Astrocyte (in vitro differentiated cells and primary cell): ENCODE measurements around the gene MPP1. TPM values are rescaled to one million over a fixed set of nuclear protein-coding genes. Genes with fewer than 3 reads are reported as not detected.
A peak's percentile ranks its signal among the peaks of the same experiment; 100 is the strongest.

ENCODE experiments used
- DNase-seq: peaks from one replicate; pipeline ENCODE4 v3.0.0-alpha.2; 2010; ENCODE audit warnings: low read depth
- FAIRE-seq: peaks from 2 replicates; lab custom pipeline; 2011; peaks lifted over from hg19 to GRCh38; lab: Jason Lieb, UNC
- H2AFZ ChIP-seq: 2 replicates; pipeline ENCODE4 v1.6.0; 2012; ENCODE audit warnings: low read depth, low read length, inconsistent platforms
- H3K27ac ChIP-seq: 2 replicates; pipeline ENCODE4 v1.5.1; 2011; ENCODE audit warnings: low read depth, low read length, inconsistent platforms
- H3K27me3 ChIP-seq: 2 replicates; pipeline ENCODE4 v1.6.0; 2011; ENCODE audit warnings: low read length, inconsistent platforms; ENCODE audit not compliant: insufficient read depth
- H3K36me3 ChIP-seq: 2 replicates; pipeline ENCODE4 v1.5.1; 2011; ENCODE audit warnings: low read length, inconsistent platforms; ENCODE audit not compliant: insufficient read depth
- H3K4me1 ChIP-seq: 2 replicates; pipeline ENCODE4 v1.5.1; 2011; ENCODE audit warnings: low read length, inconsistent platforms; ENCODE audit not compliant: insufficient read depth
- H3K4me2 ChIP-seq: 2 replicates; pipeline ENCODE4 v1.6.0; 2012; ENCODE audit warnings: low read length, inconsistent platforms
- H3K4me3 ChIP-seq: 2 replicates; pipeline ENCODE4 v1.5.1; 2011; ENCODE audit warnings: low read depth, mild to moderate bottlenecking, low read length, inconsistent platforms; ENCODE audit not compliant: insufficient read depth
- H3K79me2 ChIP-seq: 2 replicates; pipeline ENCODE4 v1.6.0; 2012; ENCODE audit warnings: mild to moderate bottlenecking, low read length, inconsistent platforms; ENCODE audit not compliant: insufficient read depth
- H3K9ac ChIP-seq: 2 replicates; pipeline ENCODE4 v1.6.0; 2012; ENCODE audit warnings: mild to moderate bottlenecking, low read length, inconsistent platforms
- H3K9me3 ChIP-seq: 2 replicates; pipeline ENCODE4 v1.5.1; 2012; ENCODE audit warnings: low read depth, mild to moderate bottlenecking, low read length, inconsistent platforms; ENCODE audit not compliant: insufficient read depth
- H4K20me1 ChIP-seq: 2 replicates; pipeline ENCODE4 v1.6.0; 2012; ENCODE audit warnings: low read length, inconsistent platforms; ENCODE audit not compliant: insufficient read depth
- H3K27ac Mint-ChIP-seq: one replicate; pipeline ENCODE4 v1.8.0; 2021; ENCODE audit warnings: mild to moderate bottlenecking, mixed read lengths; ENCODE audit not compliant: unreplicated experiment
- H3K27me3 Mint-ChIP-seq: one replicate; pipeline ENCODE4 v1.8.0; 2021; ENCODE audit warnings: low read depth, mixed read lengths; ENCODE audit not compliant: unreplicated experiment
- H3K36me3 Mint-ChIP-seq: one replicate; pipeline ENCODE4 v1.8.0; 2021; ENCODE audit warnings: low read depth, mixed read lengths; ENCODE audit not compliant: unreplicated experiment
- H3K4me1 Mint-ChIP-seq: one replicate; pipeline ENCODE4 v1.8.0; 2021; ENCODE audit warnings: low read depth, mixed read lengths; ENCODE audit not compliant: unreplicated experiment
- H3K4me3 Mint-ChIP-seq: one replicate; pipeline ENCODE4 v1.8.0; 2021; ENCODE audit warnings: mild to moderate bottlenecking, moderate library complexity, mixed read lengths; ENCODE audit not compliant: unreplicated experiment
- H3K9me3 Mint-ChIP-seq: one replicate; pipeline ENCODE4 v1.8.0; 2021; ENCODE audit warnings: mild to moderate bottlenecking, mixed read lengths; ENCODE audit not compliant: unreplicated experiment
- EZH2 ChIP-seq: IDR thresholded peaks from 2 replicates; pipeline ENCODE4 v1.6.1; 2012; ENCODE audit warnings: mild to moderate bottlenecking, low read length, inconsistent platforms; ENCODE audit not compliant: insufficient read depth
- total RNA-seq: library from RNA; stranded (reverse); gene quantifications from 2 replicates; pipeline ENCODE4 v1.2.1, GENCODE V29; 2021
- TF ChIP-seq, protein P1 (sequence below): IDR thresholded peaks from 2 replicates; pipeline ENCODE4 v1.5.1; 2011; ENCODE audit warnings: low read depth, mild to moderate bottlenecking, inconsistent platforms, low read length, moderate library complexity; ENCODE audit not compliant: insufficient read depth

The MPP1 gene
- total RNA-seq, 1 donor from 2014 or later, result 9.0 TPM

DNA sequence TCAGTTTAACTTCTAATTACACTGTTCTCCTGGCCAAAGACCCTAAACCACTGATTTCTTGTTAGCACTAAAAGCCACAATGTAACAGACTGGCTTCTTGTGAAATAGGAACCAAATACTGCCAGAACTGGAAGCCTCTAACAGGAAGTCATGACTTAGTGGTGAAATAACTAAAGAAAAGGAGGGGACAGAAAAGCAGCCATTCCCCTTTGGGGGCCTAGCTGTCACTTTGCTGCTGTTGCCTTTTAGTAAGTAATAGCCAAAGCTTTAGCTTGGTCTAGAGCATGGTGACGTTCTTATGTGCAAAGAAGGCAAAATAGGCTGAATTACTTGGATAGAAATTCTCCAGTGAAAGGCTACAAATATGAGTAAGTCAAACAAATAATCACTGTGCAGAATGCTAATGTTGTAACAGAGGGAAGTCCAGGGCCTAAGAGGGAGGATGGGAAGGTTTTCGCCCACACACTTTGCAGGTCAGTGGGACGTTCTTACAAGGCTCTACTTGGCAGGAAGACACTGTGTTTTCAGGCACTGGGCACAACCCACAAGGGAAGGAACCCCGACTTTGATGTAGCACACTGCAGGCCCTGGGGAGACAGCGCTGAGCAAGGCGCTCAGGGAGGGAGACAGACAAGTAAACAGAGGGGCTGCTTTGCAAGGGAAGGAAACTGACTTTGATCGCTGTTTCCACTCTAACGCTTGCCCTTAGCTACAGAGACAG, 71.1 kb downstream of the MPP1 start:
- H3K4me1 Mint-ChIP-seq, result peaks cover 65% of the 10 kb centered on the region
- H3K36me3 ChIP-seq, result no peaks in the 10 kb centered on the region
- no peak overlapping the region for H3K4me3 Mint-ChIP-seq
- peak overlapping the region; percentile 71 for H3K27ac ChIP-seq
- H3K36me3 Mint-ChIP-seq, result no peaks in the 10 kb centered on the region
- H3K9me3 ChIP-seq, result no peaks in the 10 kb centered on the region
- no peaks in the 10 kb centered on the region for H3K9me3 Mint-ChIP-seq
- H3K27me3 ChIP-seq, result no peaks in the 10 kb centered on the region
- peaks cover 75% of the 10 kb centered on the region for H3K4me1 ChIP-seq
- H2AFZ ChIP-seq, result peak overlapping the region; percentile 64
- H3K27ac Mint-ChIP-seq, result peak overlapping the region; percentile 80
- no peaks in the 10 kb centered on the region for H4K20me1 ChIP-seq
- DNase-seq (peak; percentile 73), FAIRE-seq (no peak)
- TF ChIP-seq EZH2, result no peak
- TF ChIP-seq, protein P1, sequence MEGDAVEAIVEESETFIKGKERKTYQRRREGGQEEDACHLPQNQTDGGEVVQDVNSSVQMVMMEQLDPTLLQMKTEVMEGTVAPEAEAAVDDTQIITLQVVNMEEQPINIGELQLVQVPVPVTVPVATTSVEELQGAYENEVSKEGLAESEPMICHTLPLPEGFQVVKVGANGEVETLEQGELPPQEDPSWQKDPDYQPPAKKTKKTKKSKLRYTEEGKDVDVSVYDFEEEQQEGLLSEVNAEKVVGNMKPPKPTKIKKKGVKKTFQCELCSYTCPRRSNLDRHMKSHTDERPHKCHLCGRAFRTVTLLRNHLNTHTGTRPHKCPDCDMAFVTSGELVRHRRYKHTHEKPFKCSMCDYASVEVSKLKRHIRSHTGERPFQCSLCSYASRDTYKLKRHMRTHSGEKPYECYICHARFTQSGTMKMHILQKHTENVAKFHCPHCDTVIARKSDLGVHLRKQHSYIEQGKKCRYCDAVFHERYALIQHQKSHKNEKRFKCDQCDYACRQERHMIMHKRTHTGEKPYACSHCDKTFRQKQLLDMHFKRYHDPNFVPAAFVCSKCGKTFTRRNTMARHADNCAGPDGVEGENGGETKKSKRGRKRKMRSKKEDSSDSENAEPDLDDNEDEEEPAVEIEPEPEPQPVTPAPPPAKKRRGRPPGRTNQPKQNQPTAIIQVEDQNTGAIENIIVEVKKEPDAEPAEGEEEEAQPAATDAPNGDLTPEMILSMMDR, result no peak
- peak overlapping the region; percentile 1 for H3K4me3 ChIP-seq
- no peaks in the 10 kb centered on the region for H3K79me2 ChIP-seq
- peak overlapping the region; percentile 56 for H3K4me2 ChIP-seq
- H3K9ac ChIP-seq, result peak overlapping the region; percentile 51
- H3K27me3 Mint-ChIP-seq, result no peaks in the 10 kb centered on the region

GRCh38 chrX:154733066-154733425, 72.2 kb downstream of the MPP1 start:
- Histone ChIP-seq H3K4me3 (no peak overlapping the region), H3K27me3 (no peaks in the 10 kb centered on the region), H3K27ac (peak overlapping the region; percentile 71), H4K20me1 (no peaks in the 10 kb centered on the region), H3K9me3 (no peaks in the 10 kb centered on the region), H2AFZ (no peak overlapping the region), H3K79me2 (no peaks in the 10 kb centered on the region), H3K4me2 (peak overlapping the region; percentile 61), H3K9ac (peak overlapping the region; percentile 26), H3K4me1 (peaks cover 79% of the 10 kb centered on the region), H3K36me3 (no peaks in the 10 kb centered on the region)
- no peaks in the 10 kb centered on the region for H3K36me3 Mint-ChIP-seq
- peak overlapping the region; percentile 77 for H3K27ac Mint-ChIP-seq
- FAIRE-seq (no peak), DNase-seq (no peak)
- TF ChIP-seq EZH2, result no peak
- TF ChIP-seq, protein P1, result no peak
- no peaks in the 10 kb centered on the region for H3K27me3 Mint-ChIP-seq
- H3K9me3 Mint-ChIP-seq, result no peaks in the 10 kb centered on the region
- peaks cover 72% of the 10 kb centered on the region for H3K4me1 Mint-ChIP-seq
- no peak overlapping the region for H3K4me3 Mint-ChIP-seq

- FAIRE-seq, result no peak
- Histone ChIP-seq H3K27ac (peak overlapping the region; percentile 71), H3K79me2 (no peaks in the 10 kb centered on the region), H3K9me3 (no peaks in the 10 kb centered on the region), H3K4me3 (no peak overlapping the region), H3K9ac (peak overlapping the region; percentile 26), H3K4me2 (peak overlapping the region; percentile 61), H4K20me1 (no peaks in the 10 kb centered on the region), H3K4me1 (peaks cover 79% of the 10 kb centered on the region), H3K27me3 (no peaks in the 10 kb centered on the region), H2AFZ (no peak overlapping the region), H3K36me3 (no peaks in the 10 kb centered on the region)
- Mint-ChIP-seq H3K4me1 (peaks cover 76% of the 10 kb centered on the region), H3K36me3 (no peaks in the 10 kb centered on the region), H3K27ac (peak overlapping the region; percentile 77), H3K9me3 (no peaks in the 10 kb centered on the region), H3K27me3 (no peaks in the 10 kb centered on the region), H3K4me3 (no peak overlapping the region)
- TF ChIP-seq, protein P1, result no peak
- no peak for TF ChIP-seq EZH2
- peak; percentile 81 for DNase-seq
These were observed 72.7 kb downstream of the MPP1 start for GRCh38 chrX:154732421-154733065.
